GM13976 (cell line): ENCODE results near the gene PTPRH.

Experiments
- DNase-seq: peaks from one replicate; pipeline ENCODE4 v3.0.0; 2012; ENCODE audit warnings: low spot score
- CTCF ChIP-seq: IDR thresholded peaks from 2 replicates; pipeline ENCODE4 v1.5.1; 2012; ENCODE audit warnings: borderline replicate concordance, mild to moderate bottlenecking; ENCODE audit not compliant: insufficient read depth; ENCODE audit errors: extremely low read depth, missing control alignments, control extremely low read depth
- in situ Hi-C: fragments of 300-500 bp; cut with MboI; formaldehyde crosslinking; loops from one replicate; pipeline ENCODE4 v1.12.0; 2022; ENCODE audit warnings: low sequenced_read_pairs, mixed read lengths, inconsistent platforms; ENCODE audit not compliant: unreplicated experiment

The PTPRH gene

DNA sequence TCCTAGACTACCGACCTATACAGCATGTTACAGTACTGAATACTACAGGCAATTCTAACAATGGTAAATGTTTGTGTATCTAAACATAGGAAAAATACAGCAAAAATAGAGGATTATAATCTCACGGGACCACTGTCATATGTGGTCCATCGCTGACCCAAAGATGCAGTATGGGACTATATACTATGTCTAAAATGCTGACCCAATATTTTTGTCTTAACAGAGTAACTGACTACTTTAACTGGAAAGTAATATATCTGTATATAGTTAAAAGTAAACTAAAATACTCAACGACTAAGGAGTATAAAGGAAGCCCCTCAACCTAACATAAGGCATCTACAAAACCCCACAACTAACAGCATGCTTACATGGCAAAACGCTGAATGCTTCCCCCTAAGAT, 23.7 kb upstream of the PTPRH start:
- in situ Hi-C loops: no loop called here
- no peak for TF ChIP-seq CTCF
- no peak for DNase-seq

GRCh38 chr19:55232286-55232602, 22.9 kb upstream of the PTPRH start:
- no peak for TF ChIP-seq CTCF
- in situ Hi-C loops: no loop called here
- DNase-seq: no peak

DNA sequence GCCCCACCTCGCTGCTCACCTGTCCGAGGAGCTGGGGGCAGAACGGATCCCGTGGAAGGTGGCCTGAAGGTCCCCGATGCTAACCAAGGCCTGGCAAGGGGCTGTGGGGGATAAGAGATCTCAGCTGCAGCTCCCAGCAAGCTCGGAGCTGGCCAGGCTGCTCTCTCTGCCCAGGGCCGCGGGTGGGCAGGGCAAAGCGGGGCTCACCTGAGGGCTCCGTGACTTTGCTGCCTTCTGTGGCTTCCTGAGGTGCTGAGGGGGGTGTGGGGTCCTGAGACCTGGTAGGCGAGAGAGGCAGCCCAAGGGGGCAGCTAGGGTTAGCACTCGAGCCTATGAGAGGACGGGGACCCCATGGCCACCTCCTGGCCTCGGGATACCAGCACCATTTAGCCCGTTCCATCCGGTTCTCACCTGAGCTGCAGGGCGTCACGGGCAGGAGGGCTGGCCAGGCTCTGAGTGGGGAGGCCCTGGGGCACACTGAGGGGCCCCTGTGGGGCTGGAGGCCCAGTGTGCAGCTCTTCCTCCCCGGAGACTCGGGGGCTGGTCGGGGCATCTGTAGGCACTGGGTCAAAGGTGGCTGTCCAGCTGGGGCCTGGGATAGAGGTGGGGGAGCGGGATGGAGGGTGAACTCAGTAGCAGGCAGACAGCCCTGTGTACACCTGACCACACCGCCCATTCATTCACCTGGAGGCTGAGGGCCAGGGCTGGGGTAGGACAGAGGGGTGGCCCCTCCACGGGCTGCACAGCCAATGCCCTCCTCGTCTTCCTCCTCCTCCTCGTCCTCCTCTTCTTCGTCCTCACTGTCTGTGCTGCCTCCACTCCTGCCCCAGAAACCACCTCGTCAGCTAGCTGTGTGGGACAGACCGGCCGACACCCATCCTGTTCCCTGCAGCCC, 22.3 kb upstream of the PTPRH start:
- no peak for TF ChIP-seq CTCF
- in situ Hi-C loops: no loop called here

DNA sequence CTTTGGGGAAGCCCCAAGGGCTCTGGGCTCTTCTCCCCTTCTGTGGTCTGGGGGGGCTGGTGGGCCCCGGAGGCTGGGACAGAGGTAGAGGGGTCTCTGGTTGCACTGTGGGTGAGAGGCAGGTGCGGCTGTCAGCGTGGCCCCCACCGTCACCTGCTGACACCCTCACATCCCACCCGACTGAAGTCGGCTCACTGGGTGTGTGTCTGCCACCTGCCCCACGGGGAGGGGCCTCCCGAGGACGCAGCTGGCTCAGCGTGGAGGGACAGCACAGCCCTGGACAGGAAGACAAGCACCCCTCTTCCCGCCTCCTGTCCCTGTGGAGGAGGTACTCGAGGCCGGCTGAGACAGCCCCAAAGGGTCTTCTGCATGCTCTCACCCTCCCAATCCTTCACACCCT, 21.5 kb upstream of the PTPRH start:
- no peak for DNase-seq
- no peak for TF ChIP-seq CTCF
- in situ Hi-C loops: no loop called here

More for the DNA sequence above, 22.3 kb upstream of the PTPRH start:
- no peak for DNase-seq

GRCh38 chr19:55230329-55230728, 21.0 kb upstream of the PTPRH start:
- in situ Hi-C loops: no loop called here
- no peak for DNase-seq

GRCh38 chr19:55229789-55230182, 20.5 kb upstream of the PTPRH start:
- no peak for TF ChIP-seq CTCF
- no peak for DNase-seq
- in situ Hi-C loops: no loop called here

More at GRCh38 chr19:55230329-55230728, 21.0 kb upstream of the PTPRH start:
- TF ChIP-seq CTCF: no peak

DNA sequence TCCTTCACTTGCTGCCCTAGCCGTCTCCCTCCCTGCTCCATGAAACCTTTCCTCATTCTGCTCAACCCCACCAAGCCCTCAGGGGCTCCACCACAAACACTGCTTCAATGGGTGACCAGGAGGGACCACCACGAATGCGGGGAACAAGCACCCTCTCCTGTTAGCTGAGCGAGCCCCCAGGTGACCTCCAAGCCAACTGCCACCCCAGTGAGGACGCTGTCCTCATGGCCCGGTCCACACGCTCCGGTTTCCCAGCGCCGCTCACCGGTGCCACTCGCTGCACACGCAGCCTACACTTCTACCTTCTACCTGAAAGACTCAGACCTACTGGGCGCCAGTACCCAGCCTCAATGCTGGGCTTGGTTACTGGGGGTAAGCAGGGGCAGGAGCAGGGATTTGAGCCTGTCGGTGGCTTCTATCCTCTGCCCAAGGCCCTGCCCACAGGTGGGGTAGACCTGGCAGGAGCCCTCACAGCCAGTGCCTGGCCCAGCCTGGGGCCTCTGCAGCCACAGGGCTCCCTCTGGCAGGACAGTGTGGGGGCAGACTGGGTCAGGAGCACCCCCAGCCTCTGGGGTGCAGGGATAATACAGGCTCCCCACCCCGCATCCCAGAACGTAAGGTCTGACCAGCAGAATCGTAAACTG, 20.0 kb upstream of the PTPRH start:
- in situ Hi-C loops: no loop called here
- no peak for TF ChIP-seq CTCF
- DNase-seq: no peak
